Mucosa of stomach (tissue), 1 donor: ENCODE data around the gene CHD2.

Source experiments
- H3K27me3 ChIP-seq: one replicate; pipeline ENCODE4 v1.7.0; 2013; ENCODE audit warnings: mild to moderate bottlenecking, low read length; ENCODE audit not compliant: control insufficient read depth, insufficient read depth
- H3K36me3 ChIP-seq: one replicate; pipeline ENCODE4 v1.7.0; 2013; ENCODE audit warnings: low read length; ENCODE audit not compliant: control insufficient read depth, insufficient read depth
- H3K4me1 ChIP-seq: one replicate; pipeline ENCODE4 v1.7.0; 2013; ENCODE audit warnings: mild to moderate bottlenecking, low read length; ENCODE audit not compliant: control insufficient read depth, insufficient read depth
- H3K4me3 ChIP-seq: one replicate; pipeline ENCODE4 v1.7.0; 2013; ENCODE audit warnings: low read length
- H3K9ac ChIP-seq: one replicate; pipeline ENCODE4 v1.7.0; 2013; ENCODE audit warnings: mild to moderate bottlenecking, low read length, moderate library complexity
- H3K9me3 ChIP-seq: one replicate; pipeline ENCODE4 v1.7.0; 2013; ENCODE audit warnings: mild to moderate bottlenecking, low read length, moderate library complexity; ENCODE audit not compliant: control insufficient read depth
- donor health status: Pancreatic carcinoma.

Gene CHD2

GRCh38 chr15:92880796-92881195 is 19.3 kb upstream of the CHD2 start:
- no peak overlapping the region for H3K4me3 ChIP-seq
- no peak overlapping the region for H3K9ac ChIP-seq
- H3K4me1 ChIP-seq = peaks cover 25% of the 10 kb centered on the region

GRCh38 chr15:92881211-92881754 is 18.8 kb upstream of the CHD2 start:
- Histone ChIP-seq H3K4me3 (peak overlapping the region; percentile 71), H3K4me1 (peaks cover 30% of the 10 kb centered on the region), H3K27me3 (no peaks in the 10 kb centered on the region), H3K9ac (peak overlapping the region; percentile 86), H3K36me3 (no peaks in the 10 kb centered on the region), H3K9me3 (no peaks in the 10 kb centered on the region)

More at GRCh38 chr15:92880796-92881195, 19.3 kb upstream of the CHD2 start:
- Histone ChIP-seq H3K27me3 (no peaks in the 10 kb centered on the region), H3K36me3 (no peaks in the 10 kb centered on the region), H3K9me3 (no peaks in the 10 kb centered on the region)

- no peaks in the 10 kb centered on the region for H3K36me3 ChIP-seq
- H3K4me3 ChIP-seq = peak overlapping the region; percentile 71
- no peaks in the 10 kb centered on the region for H3K9me3 ChIP-seq
- H3K4me1 ChIP-seq = peaks cover 37% of the 10 kb centered on the region
- no peaks in the 10 kb centered on the region for H3K27me3 ChIP-seq
- peak overlapping the region; percentile 86 for H3K9ac ChIP-seq
Measured at GRCh38 chr15:92881802-92882696, 18.1 kb upstream of the CHD2 start.

- H3K36me3 ChIP-seq = no peaks in the 10 kb centered on the region
- no peaks in the 10 kb centered on the region for H3K9me3 ChIP-seq
- H3K4me3 ChIP-seq = peak overlapping the region; percentile 39
- peaks cover 41% of the 10 kb centered on the region for H3K4me1 ChIP-seq
- no peaks in the 10 kb centered on the region for H3K27me3 ChIP-seq
- peak overlapping the region; percentile 100 for H3K9ac ChIP-seq
Measured at GRCh38 chr15:92882697-92883162, 17.4 kb upstream of the CHD2 start.

GRCh38 chr15:92883163-92883875 is 16.8 kb upstream of the CHD2 start:
- H3K27me3 ChIP-seq = no peaks in the 10 kb centered on the region
- no peaks in the 10 kb centered on the region for H3K9me3 ChIP-seq
- H3K36me3 ChIP-seq = no peaks in the 10 kb centered on the region
- H3K4me3 ChIP-seq = peak overlapping the region; percentile 39
- peak overlapping the region; percentile 100 for H3K9ac ChIP-seq
- H3K4me1 ChIP-seq = peaks cover 40% of the 10 kb centered on the region

- Histone ChIP-seq H3K4me3 (peak overlapping the region; percentile 39), H3K4me1 (peaks cover 34% of the 10 kb centered on the region), H3K27me3 (no peaks in the 10 kb centered on the region), H3K9ac (peak overlapping the region; percentile 100), H3K36me3 (no peaks in the 10 kb centered on the region), H3K9me3 (no peaks in the 10 kb centered on the region)
Measured at GRCh38 chr15:92883876-92884435, 16.2 kb upstream of the CHD2 start.

- no peaks in the 10 kb centered on the region for H3K36me3 ChIP-seq
- H3K4me3 ChIP-seq = peak overlapping the region; percentile 39
- peaks cover 32% of the 10 kb centered on the region for H3K4me1 ChIP-seq
- H3K9ac ChIP-seq = peak overlapping the region; percentile 100
- H3K27me3 ChIP-seq = no peaks in the 10 kb centered on the region
- no peaks in the 10 kb centered on the region for H3K9me3 ChIP-seq
Measured at GRCh38 chr15:92884436-92885223, 15.5 kb upstream of the CHD2 start.

- no peaks in the 10 kb centered on the region for H3K27me3 ChIP-seq
- H3K36me3 ChIP-seq = no peaks in the 10 kb centered on the region
- peaks cover 32% of the 10 kb centered on the region for H3K4me1 ChIP-seq
- peak overlapping the region; percentile 100 for H3K9ac ChIP-seq
- peak overlapping the region; percentile 39 for H3K4me3 ChIP-seq
- H3K9me3 ChIP-seq = no peaks in the 10 kb centered on the region
Measured at GRCh38 chr15:92885224-92886041, 14.7 kb upstream of the CHD2 start.

GRCh38 chr15:92886042-92886537 is 14.0 kb upstream of the CHD2 start:
- H3K4me1 ChIP-seq = peaks cover 28% of the 10 kb centered on the region
- H3K9ac ChIP-seq = peak overlapping the region; percentile 100
- H3K4me3 ChIP-seq = no peak overlapping the region
- H3K36me3 ChIP-seq = no peaks in the 10 kb centered on the region
- H3K9me3 ChIP-seq = no peaks in the 10 kb centered on the region
- no peaks in the 10 kb centered on the region for H3K27me3 ChIP-seq

- Histone ChIP-seq H3K27me3 (no peaks in the 10 kb centered on the region), H3K9ac (peak overlapping the region; percentile 100), H3K4me3 (no peak overlapping the region), H3K36me3 (no peaks in the 10 kb centered on the region), H3K9me3 (no peaks in the 10 kb centered on the region), H3K4me1 (peaks cover 21% of the 10 kb centered on the region)
Measured at GRCh38 chr15:92886815-92887214, 13.3 kb upstream of the CHD2 start.
